Measurements from ENCODE around the gene NUP188. TPM values are rescaled to one million over a fixed set of nuclear protein-coding genes. Genes with fewer than 3 reads are reported as not detected.

The NUP188 gene
- total and polyA plus RNA-seq, 10 of the 15 experiments (the other 5 are each of a cell fraction or from before 2014, with no cell fraction given), result 1.4 to 73.7 (median 48.9) TPM

GRCh38 chr9:129023908-129024233 is 76.4 kb downstream of the NUP188 start:
- FAIRE-seq, result no peak
- no peak overlapping the region for H2AFZ ChIP-seq (ENCODE audit: control insufficient read depth, low read depth, low read length)
- no peak overlapping the region for H3K27ac ChIP-seq (ENCODE audit: control insufficient read depth, insufficient read depth)
- no peaks in the 10 kb centered on the region for H3K27me3 ChIP-seq (replicated peaks in 1 of 2; ENCODE audit: control insufficient read depth in 2 of 2, insufficient read depth in 2 of 2, low read length in 1 of 2)
- ChIA-PET CTCF (no interaction called here), RAD21 (ENCODE audit: unreplicated experiment) (no interaction called here), POLR2A (interaction anchor here (0.6 kb wide), 1 partner anchor 463 kb away, joined by 3 read pairs; no protein-coding TSS in a partner anchor), SMC1A (ENCODE audit: uncharacterized antibody, unreplicated experiment) (no interaction called here)
- no peak overlapping the region for H3K4me2 ChIP-seq (ENCODE audit: control insufficient read depth, insufficient read depth)
- ATAC-seq, result no peak
- no peak for DNase-seq (ENCODE audit: low read depth, low spot score)
- TF ChIP-seq ZNF687 (IDR thresholded peaks at IDR 0.05) (no peak), RFX5 (IDR thresholded peaks at IDR 0.05; ENCODE audit: low read depth, low read length) (no peak), ZBED1 (IDR thresholded peaks at IDR 0.05; ENCODE audit: borderline replicate concordance) (no peak), CEBPB (IDR thresholded peaks at IDR 0.05; ENCODE audit: borderline replicate concordance in 1 of 2, low read depth in 2 of 2, low read length in 2 of 2) (no peak)
- no peaks in the 10 kb centered on the region for H3K9me3 ChIP-seq (replicated peaks; ENCODE audit: control insufficient read depth, insufficient read depth, low read length)
- H3K36me3 ChIP-seq (ENCODE audit: control insufficient read depth in 2 of 2, insufficient read depth in 2 of 2, low read length in 1 of 2), result no peaks in the 10 kb centered on the region
- no peak overlapping the region for H3K9ac ChIP-seq (ENCODE audit: control insufficient read depth, insufficient read depth, low read length)
- no peaks in the 10 kb centered on the region for H4K20me1 ChIP-seq (ENCODE audit: control insufficient read depth, insufficient read depth)
- peaks cover 13% of the 10 kb centered on the region for H3K79me2 ChIP-seq (ENCODE audit: control insufficient read depth, insufficient read depth, low read length)
- WGBS (ENCODE audit: insufficient coverage, insufficient replicate concordance, low lambda C conversion rate, missing lambda C conversion rate), result 86% methylated on average over 4 of the region's 4 CpGs
- in situ Hi-C loops (cut with MboI), result no loop called here
- peaks cover 8% of the 10 kb centered on the region for H3K4me1 ChIP-seq (ENCODE audit: control insufficient read depth, insufficient read depth, low read length)
- intact Hi-C loops (cut with micrococcal nuclease; ENCODE audit: unreplicated experiment), result no loop called here
- no peak overlapping the region for H3K4me3 ChIP-seq
- BruUV-seq (replicated peaks), result no TSS peak

Measured in GM12878 (cell line).